Tibial artery (tissue), 4 donors: ENCODE measurements around the gene HSFY2.
"Not testable (repeated sequence)": the region's sequence is repeated elsewhere in the genome, so short reads cannot be mapped to it uniquely, and the experiment has no call there.

ENCODE experiments used
- DNase-seq, 2 donors: peaks; one replicate each; pipeline ENCODE4 v3.0.0-alpha.2; 2019
- H3K27ac ChIP-seq, 2 donors: fragments of 200-600 bp; sonication (generic) in 1 of 2; 1 replicate in 1 of 2; 2 replicates in 1 of 2; pipeline ENCODE4 v1.5.1; 2018 to 2019; ENCODE audit warnings: mild to moderate bottlenecking in 1 of 2
- H3K27me3 ChIP-seq, 2 donors: fragments of 200-600 bp; sonication (generic) in 1 of 2; one replicate each; pipeline versions ENCODE4 v1.5.1 to v1.6.0; 2016 to 2019
- H3K36me3 ChIP-seq, 3 donors: fragments of 200-600 bp; sonication (generic) in 2 of 3; one replicate each; pipeline ENCODE4 v1.5.1; 2016 to 2019; ENCODE audit warnings: mild to moderate bottlenecking in 2 of 3
- H3K4me1 ChIP-seq, 4 donors: fragments of 200-600 bp; sonication (generic) in 2 of 4; 1 replicate in 3 of 4; 2 replicates in 1 of 4; pipeline ENCODE4 v1.5.1; 2016 to 2019
- H3K4me3 ChIP-seq, 2 donors: fragments of 200-600 bp; sonication (generic) in 1 of 2; 1 replicate in 1 of 2; 2 replicates in 1 of 2; pipeline ENCODE4 v1.5.1; 2018 to 2019; ENCODE audit warnings: mild to moderate bottlenecking in 2 of 2
- H3K9me3 ChIP-seq, 3 donors: fragments of 200-600 bp; sonication (generic) in 1 of 3; one replicate each; pipeline ENCODE4 v1.5.1; 2016 to 2019
- intact Hi-C: fragments of 100-400 bp; cut with DNase I; formaldehyde crosslinking; loops from one replicate; pipeline ENCODE4 v1.15.0; 2023; ENCODE audit warnings: low total_unique reads

The HSFY2 gene, protein sequence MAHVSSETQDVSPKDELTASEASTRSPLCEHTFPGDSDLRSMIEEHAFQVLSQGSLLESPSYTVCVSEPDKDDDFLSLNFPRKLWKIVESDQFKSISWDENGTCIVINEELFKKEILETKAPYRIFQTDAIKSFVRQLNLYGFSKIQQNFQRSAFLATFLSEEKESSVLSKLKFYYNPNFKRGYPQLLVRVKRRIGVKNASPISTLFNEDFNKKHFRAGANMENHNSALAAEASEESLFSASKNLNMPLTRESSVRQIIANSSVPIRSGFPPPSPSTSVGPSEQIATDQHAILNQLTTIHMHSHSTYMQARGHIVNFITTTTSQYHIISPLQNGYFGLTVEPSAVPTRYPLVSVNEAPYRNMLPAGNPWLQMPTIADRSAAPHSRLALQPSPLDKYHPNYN

DNA sequence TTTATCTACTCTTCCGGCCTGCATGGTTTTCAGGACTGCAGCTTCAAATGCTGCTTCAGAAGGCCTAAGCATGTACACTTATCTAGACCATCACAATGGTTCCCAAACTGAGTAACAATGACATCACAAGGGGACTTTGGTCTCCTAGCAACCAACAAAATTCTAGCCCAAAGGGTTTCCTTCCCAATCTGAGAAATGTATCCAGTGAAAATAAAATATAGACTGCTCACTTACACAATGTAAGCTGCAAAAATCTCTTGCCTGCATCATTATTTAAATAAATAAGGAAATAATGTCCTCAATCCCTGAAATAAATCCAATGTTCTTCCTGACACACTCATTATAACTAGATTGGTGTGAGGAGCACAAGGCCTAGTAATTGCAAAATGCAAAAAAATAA, at the start of gene HSFY2:
Gene HSFY2 (minus strand): TSS at position 101 of the 400 bp plus-strand sequence. CDS start 117 bp downstream, outside the sequence.
- H3K9me3 ChIP-seq, DNase-seq, intact Hi-C loops, H3K4me1 ChIP-seq, H3K36me3 ChIP-seq, H3K4me3 ChIP-seq, H3K27me3 ChIP-seq, H3K27ac ChIP-seq: not testable (repeated sequence)

DNA sequence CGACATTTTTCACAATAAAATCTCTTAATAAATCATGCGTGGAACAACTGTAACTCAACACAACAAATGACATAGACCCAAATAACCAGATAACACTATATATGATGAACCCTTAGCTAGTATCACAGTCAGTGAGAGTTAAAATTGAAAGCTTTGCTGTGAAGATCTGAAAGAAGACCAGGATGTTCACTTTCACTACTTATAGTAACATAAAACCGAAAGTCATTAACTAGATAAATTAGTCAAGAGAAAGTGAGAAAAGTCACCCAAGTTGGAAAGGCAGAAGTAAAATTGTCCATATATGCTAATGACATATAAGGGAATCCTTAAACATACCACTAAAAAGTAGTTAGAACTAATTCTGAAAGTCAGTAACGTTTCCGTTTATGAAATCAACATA, 42.2 kb upstream of the HSFY2 start:
- H3K9me3 ChIP-seq, intact Hi-C loops, H3K4me1 ChIP-seq, H3K36me3 ChIP-seq, DNase-seq, H3K27me3 ChIP-seq, H3K27ac ChIP-seq, H3K4me3 ChIP-seq: not testable (repeated sequence)

GRCh38 chrY:18788757-18789406, 15.3 kb upstream of the HSFY2 start:
- H3K36me3 ChIP-seq, DNase-seq, H3K9me3 ChIP-seq, H3K4me3 ChIP-seq, H3K4me1 ChIP-seq, intact Hi-C loops, H3K27me3 ChIP-seq, H3K27ac ChIP-seq: not testable (repeated sequence)

- H3K36me3 ChIP-seq, H3K27me3 ChIP-seq, H3K27ac ChIP-seq, H3K4me3 ChIP-seq, intact Hi-C loops, DNase-seq, H3K4me1 ChIP-seq, H3K9me3 ChIP-seq: not testable (repeated sequence)
These were observed 19.5 kb downstream of the HSFY2 start for GRCh38 chrY:18754077-18754476.

DNA sequence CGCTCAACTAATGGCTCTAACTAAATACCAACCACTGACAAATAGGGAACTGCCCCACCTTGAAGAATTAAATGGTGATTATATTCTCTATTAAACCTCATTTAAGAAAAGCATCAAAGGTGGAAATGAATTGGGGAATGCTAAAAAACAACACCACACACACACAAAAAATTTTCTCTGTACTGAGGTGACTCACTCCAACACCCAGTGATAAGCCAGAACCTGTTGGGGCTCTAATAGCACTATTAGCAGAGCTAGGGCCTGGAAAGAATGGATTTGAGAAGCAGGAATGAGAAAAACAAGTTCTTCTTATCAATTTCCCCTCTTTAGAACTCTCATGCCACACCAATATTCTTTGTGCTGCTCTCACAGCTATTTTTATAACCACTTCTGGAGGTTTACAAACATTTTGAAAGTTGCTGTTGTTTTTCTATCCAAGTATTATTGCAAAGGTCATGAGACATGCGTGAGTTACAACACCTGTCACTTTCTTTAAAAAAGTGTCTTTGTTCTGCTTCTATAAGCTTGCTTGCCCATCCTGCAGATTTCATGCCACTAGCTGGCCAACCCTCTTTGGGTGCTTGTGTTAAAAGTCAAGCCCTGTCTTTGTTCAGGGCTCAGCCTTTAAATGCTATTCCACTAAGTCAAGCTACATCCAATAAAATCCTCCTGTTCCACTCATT, 20.3 kb downstream of the HSFY2 start:
- H3K4me3 ChIP-seq, intact Hi-C loops, H3K27ac ChIP-seq, H3K4me1 ChIP-seq, H3K36me3 ChIP-seq, H3K27me3 ChIP-seq, DNase-seq, H3K9me3 ChIP-seq: not testable (repeated sequence)

GRCh38 chrY:18723714-18724113, 49.8 kb downstream of the HSFY2 start:
- H3K9me3 ChIP-seq, H3K27me3 ChIP-seq, H3K36me3 ChIP-seq, H3K4me3 ChIP-seq, intact Hi-C loops, DNase-seq, H3K4me1 ChIP-seq, H3K27ac ChIP-seq: not testable (repeated sequence)
